Neutrophil (primary cell): ENCODE results near the gene FASTKD3.

Source experiments
- H3K27ac ChIP-seq: fragments of 200-600 bp; sonication (generic); 2 replicates; pipeline ENCODE4 v1.5.1; 2016; ENCODE audit warnings: mild to moderate bottlenecking, moderate library complexity
- H3K27me3 ChIP-seq: fragments of 200-600 bp; sonication (generic); 2 replicates; pipeline ENCODE4 v1.6.0; 2016; ENCODE audit warnings: mild to moderate bottlenecking
- H3K36me3 ChIP-seq: fragments of 200-600 bp; sonication (generic); 2 replicates; pipeline ENCODE4 v1.5.1; 2017
- H3K4me1 ChIP-seq, 2 experiments: fragments of 200-600 bp in 1 of 2; sonication (generic) in 1 of 2; 1 replicate in 1 of 2; 2 replicates in 1 of 2; pipeline versions ENCODE4 v1.5.1 to v1.6.1; 2013 to 2016; ENCODE audit warnings: low read depth in 1 of 2, low read length in 1 of 2, mild to moderate bottlenecking in 1 of 2, moderate library complexity in 1 of 2; ENCODE audit not compliant: control insufficient read depth in 1 of 2, insufficient read depth in 1 of 2
- H3K4me3 ChIP-seq, 2 experiments: fragments of 200-600 bp in 1 of 2; sonication (generic) in 1 of 2; 1 replicate in 1 of 2; 2 replicates in 1 of 2; pipeline ENCODE4 v1.5.1; 2013 to 2016; ENCODE audit warnings: low read depth in 1 of 2, low read length in 1 of 2, mild to moderate bottlenecking in 1 of 2, moderate library complexity in 1 of 2
- H3K9me3 ChIP-seq: fragments of 200-600 bp; sonication (generic); 2 replicates; pipeline ENCODE4 v1.5.1; 2016
- TF ChIP-seq, protein P1 (sequence below): fragments of 200-600 bp; sonication (generic); IDR thresholded peaks from 2 replicates; pipeline ENCODE4 v1.5.1; 2016; ENCODE audit warnings: antibody characterized with exemption

FASTKD3 gene

GRCh38 chr5:7877851-7878250 lies 9.0 kb upstream of the FASTKD3 start:
- Histone ChIP-seq H3K27ac (peak overlapping the region; percentile 65), H3K4me3 (no peak overlapping the region), H3K4me1 (peaks cover 41 to 42% of the 10 kb centered on the region in 2 experiments), H3K36me3 (peaks cover 16% of the 10 kb centered on the region), H3K9me3 (no peaks in the 10 kb centered on the region), H3K27me3 (no peaks in the 10 kb centered on the region)
- TF ChIP-seq, protein P1, sequence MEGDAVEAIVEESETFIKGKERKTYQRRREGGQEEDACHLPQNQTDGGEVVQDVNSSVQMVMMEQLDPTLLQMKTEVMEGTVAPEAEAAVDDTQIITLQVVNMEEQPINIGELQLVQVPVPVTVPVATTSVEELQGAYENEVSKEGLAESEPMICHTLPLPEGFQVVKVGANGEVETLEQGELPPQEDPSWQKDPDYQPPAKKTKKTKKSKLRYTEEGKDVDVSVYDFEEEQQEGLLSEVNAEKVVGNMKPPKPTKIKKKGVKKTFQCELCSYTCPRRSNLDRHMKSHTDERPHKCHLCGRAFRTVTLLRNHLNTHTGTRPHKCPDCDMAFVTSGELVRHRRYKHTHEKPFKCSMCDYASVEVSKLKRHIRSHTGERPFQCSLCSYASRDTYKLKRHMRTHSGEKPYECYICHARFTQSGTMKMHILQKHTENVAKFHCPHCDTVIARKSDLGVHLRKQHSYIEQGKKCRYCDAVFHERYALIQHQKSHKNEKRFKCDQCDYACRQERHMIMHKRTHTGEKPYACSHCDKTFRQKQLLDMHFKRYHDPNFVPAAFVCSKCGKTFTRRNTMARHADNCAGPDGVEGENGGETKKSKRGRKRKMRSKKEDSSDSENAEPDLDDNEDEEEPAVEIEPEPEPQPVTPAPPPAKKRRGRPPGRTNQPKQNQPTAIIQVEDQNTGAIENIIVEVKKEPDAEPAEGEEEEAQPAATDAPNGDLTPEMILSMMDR, result no peak

- peaks cover 31 to 32% of the 10 kb centered on the region in 2 experiments for H3K4me1 ChIP-seq
- TF ChIP-seq, protein P1, result no peak
- H3K4me3 ChIP-seq, result no peak overlapping the region
- H3K27ac ChIP-seq, result no peak overlapping the region
- H3K9me3 ChIP-seq, result no peaks in the 10 kb centered on the region
- peaks cover 16% of the 10 kb centered on the region for H3K36me3 ChIP-seq
- no peaks in the 10 kb centered on the region for H3K27me3 ChIP-seq
Measured at GRCh38 chr5:7876867-7877266, 8.0 kb upstream of the FASTKD3 start.

DNA sequence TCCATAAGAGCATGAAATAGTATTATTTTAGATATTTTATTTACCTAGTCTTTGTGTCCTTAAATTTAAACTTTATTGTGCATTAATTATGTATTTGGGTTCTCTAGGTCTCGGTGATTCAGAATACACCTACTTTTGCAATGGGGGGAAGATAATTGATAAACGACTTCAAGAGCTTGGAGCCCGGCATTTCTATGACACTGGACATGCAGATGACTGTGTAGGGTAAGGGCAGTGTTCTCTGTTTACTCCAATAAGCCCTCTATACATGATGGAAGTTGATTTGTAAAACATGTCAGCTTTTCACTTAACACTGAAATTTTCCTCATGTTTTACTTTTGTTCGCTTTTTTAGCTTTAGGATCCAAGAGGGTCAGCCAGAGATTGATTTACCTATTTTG lies 6.3 kb upstream of the FASTKD3 start:
- Histone ChIP-seq H3K27me3 (no peaks in the 10 kb centered on the region), H3K36me3 (peaks cover 16% of the 10 kb centered on the region), H3K9me3 (no peaks in the 10 kb centered on the region), H3K27ac (no peak overlapping the region), H3K4me3 (no peak overlapping the region), H3K4me1 (peaks cover 19 to 24% of the 10 kb centered on the region in 2 experiments)
- TF ChIP-seq, protein P1, result no peak

DNA sequence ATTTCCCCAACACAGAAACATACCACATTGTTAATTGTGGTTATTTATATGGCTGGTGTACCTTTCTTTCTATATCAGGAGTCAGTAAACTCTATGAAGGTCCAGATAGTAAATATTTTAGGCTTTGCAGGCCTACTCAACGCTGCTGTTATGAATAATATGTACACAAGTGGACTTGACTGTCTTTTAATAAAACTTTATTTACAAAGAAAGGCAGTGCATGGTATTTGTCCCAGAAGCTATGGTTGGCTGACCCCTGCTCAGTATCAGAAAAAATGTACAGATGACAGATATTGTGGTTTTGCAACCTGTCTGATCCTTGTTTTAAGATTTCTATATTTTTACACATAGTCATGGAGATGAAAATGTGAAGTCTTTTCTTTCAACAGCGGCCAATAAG lies 5.8 kb upstream of the FASTKD3 start:
- H3K4me1 ChIP-seq, result peaks cover 20 to 23% of the 10 kb centered on the region in 2 experiments
- H3K27me3 ChIP-seq, result no peaks in the 10 kb centered on the region
- H3K9me3 ChIP-seq, result no peaks in the 10 kb centered on the region
- no peak overlapping the region for H3K4me3 ChIP-seq
- TF ChIP-seq, protein P1, result no peak
- peaks cover 16% of the 10 kb centered on the region for H3K36me3 ChIP-seq
- H3K27ac ChIP-seq, result no peak overlapping the region

GRCh38 chr5:7873216-7873615 lies 4.4 kb upstream of the FASTKD3 start:
- Histone ChIP-seq H3K27me3 (no peaks in the 10 kb centered on the region), H3K4me3 (no peak overlapping the region), H3K36me3 (peaks cover 16% of the 10 kb centered on the region), H3K4me1 (peaks cover 13 to 15% of the 10 kb centered on the region in 2 experiments), H3K27ac (no peak overlapping the region), H3K9me3 (no peaks in the 10 kb centered on the region)
- TF ChIP-seq, protein P1, result no peak
